Sciatic nerve (tissue), 2 donors: ENCODE results near the gene LRRC15. TPM values are rescaled to one million over a fixed set of nuclear protein-coding genes. Genes with fewer than 3 reads are reported as not detected.

Source experiments
- ATAC-seq: fragments of 200-7000 bp; cut with Tn5 transposase; one replicate; pipeline ENCODE4 v1.9.1; 2020; ENCODE audit warnings: mild to moderate bottlenecking, moderate library complexity
- DNase-seq: peaks from one replicate; pipeline ENCODE4 v3.0.0-alpha.2; 2020; ENCODE audit warnings: low spot score
- intact Hi-C: fragments of 100-400 bp; cut with DNase I; formaldehyde crosslinking; loops from one replicate; pipeline ENCODE4 v1.14.2; 2022
- total RNA-seq: library from RNA; stranded (reverse); fragmentation: NEBNext Ultra II Directional; extraction: Animal tissue kit (Norgen Biotek cat#: 25700); gene quantifications from one replicate; pipeline ENCODE4 v1.2.1, GENCODE V29; 2021
- donor health status: DM: no; HTN: no; CAD: no.
- donor health status: DM: no; HTN: no; CAD: no.

LRRC15 gene
- total RNA-seq, 1 donor from 2014 or later = 0.18 TPM

- intact Hi-C loops = no loop called here
- no peak for ATAC-seq
- DNase-seq = no peak
Measured at GRCh38 chr3:194325424-194326153, 44.0 kb downstream of the LRRC15 start.

- no peak for ATAC-seq
Measured at GRCh38 chr3:194324823-194325327, 44.7 kb downstream of the LRRC15 start.

GRCh38 chr3:194323785-194324735, 45.5 kb downstream of the LRRC15 start:
- no peak for DNase-seq
- intact Hi-C loops = no loop called here
- ATAC-seq = peak; percentile 62

More at GRCh38 chr3:194324823-194325327, 44.7 kb downstream of the LRRC15 start:
- DNase-seq = no peak
- intact Hi-C loops = no loop called here

- ATAC-seq (no peak), DNase-seq (no peak)
- intact Hi-C loops = no loop called here
Measured at GRCh38 chr3:194322678-194323211, 46.8 kb downstream of the LRRC15 start.

- ATAC-seq (no peak), DNase-seq (no peak)
- intact Hi-C loops = no loop called here
Measured at GRCh38 chr3:194321693-194322640, 47.6 kb downstream of the LRRC15 start.

- intact Hi-C loops = no loop called here
- ATAC-seq = no peak
Measured at GRCh38 chr3:194320744-194321243, 48.7 kb downstream of the LRRC15 start.

GRCh38 chr3:194320100-194320499, 49.4 kb downstream of the LRRC15 start:
- no peak for ATAC-seq
- DNase-seq = no peak

More at GRCh38 chr3:194320744-194321243, 48.7 kb downstream of the LRRC15 start:
- no peak for DNase-seq

GRCh38 chr3:194318511-194319161, 50.9 kb downstream of the LRRC15 start:
- ATAC-seq = no peak
- intact Hi-C loops = loop anchor here (5.0 kb wide), 1 partner anchor 531 kb away; no protein-coding TSS in a partner anchor
- no peak for DNase-seq

More at GRCh38 chr3:194320100-194320499, 49.4 kb downstream of the LRRC15 start:
- intact Hi-C loops = no loop called here

GRCh38 chr3:194316918-194317317, 52.6 kb downstream of the LRRC15 start:
- DNase-seq (no peak), ATAC-seq (no peak)
- intact Hi-C loops = loop anchor here (5.0 kb wide), 1 partner anchor 530 kb away; no protein-coding TSS in a partner anchor

- no peak for DNase-seq
Measured at GRCh38 chr3:194315965-194316361, 53.6 kb downstream of the LRRC15 start.

GRCh38 chr3:194315088-194315964, 54.2 kb downstream of the LRRC15 start:
- DNase-seq (peak; percentile 95), ATAC-seq (peak; percentile 84)
- intact Hi-C loops = loop anchor here (5.0 kb wide), 1 partner anchor 528 kb away; no protein-coding TSS in a partner anchor

More at GRCh38 chr3:194315965-194316361, 53.6 kb downstream of the LRRC15 start:
- intact Hi-C loops = loop anchor here (5.0 kb wide), 1 partner anchor 529 kb away; no protein-coding TSS in a partner anchor
- ATAC-seq = peak; percentile 12

GRCh38 chr3:194314388-194315068, 55.0 kb downstream of the LRRC15 start:
- ATAC-seq = peak; percentile 1
- no peak for DNase-seq
- intact Hi-C loops = loop anchor here (5.0 kb wide), 2 partner anchors 177 to 527 kb away; partner anchors contain the start of gene HES1

GRCh38 chr3:194313560-194314387, 55.8 kb downstream of the LRRC15 start:
- DNase-seq (peak; percentile 85), ATAC-seq (peak; percentile 32)
- intact Hi-C loops = loop anchor here (5.0 kb wide), 1 partner anchor 176 kb away; the partner anchor contains the start of gene HES1

GRCh38 chr3:194312743-194313281, 56.7 kb downstream of the LRRC15 start:
- ATAC-seq (peak; percentile 76), DNase-seq (peak; percentile 79)
- intact Hi-C loops = loop anchor here (5.0 kb wide), 1 partner anchor 176 kb away; the partner anchor contains the start of gene HES1
